Activated CD8-positive, alpha-beta memory T cell treated with anti-CD3 and anti-CD28 coated beads for 4 hours (primary cell): ENCODE results near the gene BDH1.

Experiments
- DNase-seq, 2 donors: peaks; one replicate each; pipeline ENCODE4 v3.0.0-alpha.2; 2020; ENCODE audit warnings: low read depth in 2 of 2

The BDH1 gene

GRCh38 chr3:197505796-197506548, 49.8 kb downstream of the BDH1 start:
- DNase-seq, result no peak

DNA sequence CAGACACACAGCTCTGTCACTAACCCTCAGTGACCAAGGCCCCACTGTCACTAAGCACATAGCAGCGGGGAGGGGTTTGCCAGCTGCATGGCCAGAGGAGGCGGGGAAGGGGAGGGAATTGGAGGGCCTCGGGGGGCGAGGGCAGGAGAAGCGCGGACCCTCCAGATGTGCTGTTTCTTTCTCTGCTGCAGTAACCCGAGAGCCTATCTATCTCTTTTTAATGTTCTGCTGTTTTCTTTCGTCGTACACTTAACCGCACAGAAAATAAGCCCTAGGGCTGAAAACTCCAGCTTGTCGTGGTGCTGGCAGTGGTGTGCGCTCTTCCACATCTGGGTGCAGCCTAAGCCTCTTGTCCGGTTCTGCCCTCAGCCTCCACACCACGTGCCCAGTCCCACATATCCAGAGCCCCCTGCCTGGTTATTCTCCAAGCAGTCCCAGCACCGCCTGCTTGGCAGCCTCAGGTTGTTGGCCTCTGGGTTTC, 51.1 kb downstream of the BDH1 start:
- DNase-seq, result no peak

GRCh38 chr3:197504229-197504628, 51.5 kb downstream of the BDH1 start:
- no peak for DNase-seq

- DNase-seq, result no peak
These were observed 52.1 kb downstream of the BDH1 start for GRCh38 chr3:197503652-197504051.

DNA sequence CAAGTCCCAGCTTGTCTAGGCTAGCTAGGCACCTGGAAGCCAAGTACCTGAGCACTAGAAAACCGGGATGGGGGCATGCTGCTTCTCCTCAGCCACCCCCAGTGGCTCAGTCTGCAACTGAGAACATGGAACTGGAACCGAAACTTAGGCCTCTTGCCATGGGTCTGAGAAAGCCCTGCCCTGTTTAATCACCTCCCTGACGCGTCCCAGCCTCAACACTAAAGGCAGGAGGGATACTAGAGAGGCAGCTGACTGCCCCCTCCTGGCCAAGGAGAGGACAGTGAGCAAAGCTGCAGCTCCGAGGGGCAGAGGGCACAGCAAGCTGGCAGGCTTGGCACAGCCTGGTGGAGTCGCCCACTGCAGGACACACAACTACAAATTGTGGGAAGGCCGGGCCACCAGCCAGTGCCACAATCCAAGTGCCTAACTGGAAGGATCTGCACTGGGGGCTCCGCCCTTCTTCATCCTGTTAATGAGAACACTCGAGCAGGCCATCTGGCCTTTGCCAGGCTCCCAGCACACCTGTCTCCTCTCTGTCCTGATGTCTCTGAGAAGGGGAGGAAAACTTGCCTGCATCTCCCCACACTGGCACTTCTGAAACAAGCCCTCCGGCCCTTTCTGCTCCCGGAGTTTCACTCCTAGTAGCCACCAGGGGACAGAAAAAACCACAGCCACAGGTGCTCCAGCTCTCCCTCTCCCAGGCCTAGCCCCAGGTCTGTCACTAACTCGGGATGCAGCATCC, 53.7 kb downstream of the BDH1 start:
- no peak for DNase-seq

GRCh38 chr3:197501496-197501878, 54.3 kb downstream of the BDH1 start:
- DNase-seq, result no peak

- no peak for DNase-seq
These were observed 55.0 kb downstream of the BDH1 start for GRCh38 chr3:197500812-197501211.

- DNase-seq, result no peak
These were observed 56.3 kb downstream of the BDH1 start for GRCh38 chr3:197499427-197499826.

- no peak for DNase-seq
These were observed 57.1 kb downstream of the BDH1 start for GRCh38 chr3:197498499-197499241.

DNA sequence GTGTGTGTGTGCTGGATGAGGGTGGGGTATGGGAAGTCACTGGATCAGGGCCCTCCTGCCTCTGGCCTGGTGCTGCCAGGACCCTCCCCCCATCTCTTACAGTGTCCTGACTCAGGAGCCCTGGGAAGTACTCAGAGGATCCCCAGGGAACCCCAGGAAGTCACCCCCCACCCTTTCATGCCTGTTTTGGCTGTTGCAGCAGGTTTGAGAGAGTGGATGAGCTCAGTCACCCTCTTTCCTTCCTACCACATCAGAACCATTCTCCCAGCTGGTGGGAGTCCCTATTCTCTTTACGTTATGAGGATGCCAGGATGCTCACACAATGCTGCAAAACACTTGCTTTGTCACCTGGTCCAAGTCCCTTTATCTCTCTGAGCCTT, 59.0 kb downstream of the BDH1 start:
- DNase-seq, result no peak

GRCh38 chr3:197495999-197496745, 59.6 kb downstream of the BDH1 start:
- no peak for DNase-seq

DNA sequence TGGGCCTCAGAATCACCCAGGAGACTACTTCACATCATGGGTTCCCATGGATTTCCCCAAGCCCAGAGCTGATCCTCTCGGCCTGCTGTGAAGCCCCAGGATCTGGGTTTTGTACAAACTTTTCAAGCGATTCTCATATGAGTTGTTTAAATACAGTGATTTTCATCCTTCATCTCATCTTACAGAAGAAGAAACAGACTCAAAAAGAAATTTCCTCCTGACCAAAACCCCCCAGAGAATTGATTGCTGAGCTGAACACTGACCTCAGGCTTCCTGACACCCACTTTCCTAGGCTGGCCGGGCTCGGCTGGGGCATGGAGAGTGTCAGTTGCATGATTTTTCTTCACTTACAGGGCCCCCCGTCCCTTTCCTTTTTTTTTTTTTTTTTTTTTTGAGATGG, 60.3 kb downstream of the BDH1 start:
- no peak for DNase-seq

DNA sequence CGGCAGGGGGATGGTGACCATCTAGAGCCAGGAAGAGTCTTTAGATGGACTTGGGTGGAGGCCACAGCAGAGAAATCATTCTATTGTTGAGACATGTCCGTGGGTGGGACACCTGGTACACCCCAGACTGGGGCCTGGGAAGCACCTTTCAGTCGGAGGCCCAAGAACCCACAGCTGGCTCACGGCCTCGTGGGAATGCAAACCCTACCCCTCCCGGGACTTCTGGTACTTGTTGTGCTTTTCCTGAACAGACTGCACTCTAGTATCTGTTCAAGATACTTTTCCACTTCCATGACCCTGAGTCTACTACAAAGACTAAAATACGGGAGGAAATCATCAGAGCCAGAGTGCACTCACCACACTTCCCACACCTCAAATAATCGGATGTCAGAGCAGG, 60.7 kb downstream of the BDH1 start:
- no peak for DNase-seq

GRCh38 chr3:197494366-197495058, 61.3 kb downstream of the BDH1 start:
- DNase-seq, result no peak

DNA sequence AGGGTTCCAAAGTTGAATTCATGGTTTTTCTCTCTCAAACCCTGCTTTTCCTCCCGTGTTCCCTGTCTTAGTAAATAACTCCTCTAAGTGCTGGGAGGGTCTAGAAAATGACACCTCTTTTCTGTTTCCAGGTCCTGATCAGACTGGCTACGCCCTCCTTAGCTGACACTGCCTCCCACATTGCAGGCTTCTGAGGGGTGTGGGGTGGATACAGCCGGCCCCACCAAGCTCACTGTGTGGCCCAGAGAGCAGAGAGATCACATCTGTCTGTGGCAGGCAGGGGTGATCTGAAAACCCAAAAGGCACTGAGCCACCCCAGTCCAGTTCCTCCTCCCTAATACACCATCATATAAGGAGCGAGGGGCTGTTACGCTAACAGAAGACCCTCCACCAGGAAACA, 62.7 kb downstream of the BDH1 start:
- DNase-seq, result no peak

DNA sequence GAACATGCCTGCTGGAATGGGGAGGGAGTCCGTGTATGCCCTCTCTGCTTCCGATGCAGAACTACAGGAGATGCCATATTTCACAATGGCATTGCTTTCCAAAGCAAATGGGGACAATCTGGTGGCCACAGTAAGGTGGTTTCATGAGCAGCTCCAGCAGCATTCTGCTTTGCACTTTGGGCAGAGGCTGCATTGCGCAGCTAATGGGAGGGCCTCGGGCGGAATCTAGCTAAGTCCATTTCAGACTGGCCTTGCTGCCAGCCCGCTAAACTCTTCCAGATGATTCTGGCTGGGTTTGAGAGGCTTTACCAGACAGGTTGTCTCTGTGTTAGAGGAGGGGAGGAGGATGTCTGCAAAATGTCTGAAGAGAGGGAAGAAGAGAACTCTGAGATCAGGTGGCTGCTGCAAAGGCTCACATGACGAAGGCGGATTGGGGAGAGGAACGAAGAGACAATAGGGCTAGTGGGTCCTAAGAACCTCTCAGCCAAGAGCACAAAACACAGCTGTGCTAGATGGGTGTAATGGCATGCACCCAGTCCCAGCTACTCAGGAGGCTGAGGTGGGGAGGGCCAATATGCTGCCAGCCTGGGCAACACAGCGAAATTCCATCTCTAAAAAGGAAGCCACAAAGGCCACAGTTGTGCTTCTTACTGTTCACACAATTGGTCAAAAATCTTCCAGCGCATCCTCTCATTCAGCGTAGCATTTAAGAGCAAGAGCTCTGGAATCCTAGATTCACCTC, 63.7 kb downstream of the BDH1 start:
- no peak for DNase-seq

GRCh38 chr3:197491478-197491877, 64.3 kb downstream of the BDH1 start:
- no peak for DNase-seq

- DNase-seq, result no peak
These were observed 65.4 kb downstream of the BDH1 start for GRCh38 chr3:197490098-197491058.

DNA sequence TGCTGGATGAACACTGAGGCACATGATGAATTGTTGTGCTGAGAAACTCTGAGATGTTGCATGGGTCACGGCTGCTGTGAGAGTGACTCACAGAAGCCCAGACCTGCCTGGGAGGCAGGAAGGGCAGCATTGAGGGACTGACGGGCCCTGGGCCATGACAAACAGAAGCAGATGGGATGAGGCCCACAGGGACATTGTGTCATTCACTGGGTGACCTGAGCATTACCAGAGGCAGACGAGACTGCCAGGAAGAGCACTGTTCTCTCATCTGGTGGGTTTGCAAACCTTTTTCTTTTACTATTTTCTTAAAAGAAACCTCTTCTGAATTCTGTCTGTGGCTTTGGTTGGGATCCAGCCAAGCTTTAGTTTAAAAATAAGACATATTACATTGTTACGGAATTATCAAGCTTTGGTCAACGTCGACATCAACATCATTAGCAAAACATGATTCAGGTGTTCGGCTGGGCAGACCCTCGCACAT, 67.8 kb downstream of the BDH1 start:
- DNase-seq, result no peak
